Neural cell (in vitro differentiated cells): Measurements from ENCODE around the gene CSMD2. TPM values are rescaled to one million over a fixed set of nuclear protein-coding genes. Genes with fewer than 3 reads are reported as not detected.

Experiments used
- H2AFZ ChIP-seq: fragments of 200-600, 300-800 bp; sonication (generic), shearing (Covaris generic); 2 replicates; pipeline ENCODE4 v1.6.0; 2014; ENCODE audit warnings: low read depth, mild to moderate bottlenecking, antibody characterized with exemption, low read length, moderate library complexity
- H3F3A ChIP-seq: fragments of 200-600 bp; shearing (Covaris generic); 2 replicates; pipeline ENCODE4 v1.6.1; 2016; ENCODE audit warnings: mild to moderate bottlenecking, moderate library complexity, mixed read lengths, antibody characterized with exemption, low read length; ENCODE audit not compliant: insufficient read depth, poor library complexity, severe bottlenecking
- H3K27ac ChIP-seq: fragments of 200-600, 300-800 bp; sonication (generic), shearing (Covaris generic); 2 replicates; pipeline ENCODE4 v1.5.1; 2014; ENCODE audit warnings: mild to moderate bottlenecking, low read length, moderate library complexity
- H3K27me3 ChIP-seq: fragments of 300-800, 200-600 bp; sonication (generic), shearing (Covaris generic); 2 replicates; pipeline ENCODE4 v1.6.0; 2014; ENCODE audit warnings: mild to moderate bottlenecking, low read depth, low read length, moderate library complexity; ENCODE audit not compliant: insufficient read depth
- H3K36me3 ChIP-seq: fragments of 300-800, 200-600 bp; sonication (generic), shearing (Covaris generic); 2 replicates; pipeline ENCODE4 v1.5.1; 2014; ENCODE audit warnings: mild to moderate bottlenecking, antibody characterized with exemption, low read length, moderate library complexity; ENCODE audit not compliant: insufficient read depth
- H3K4me2 ChIP-seq: fragments of 300-800, 200-600 bp; sonication (generic), shearing (Covaris generic); 2 replicates; pipeline ENCODE4 v1.6.0; 2014; ENCODE audit warnings: mild to moderate bottlenecking, low read length
- H3K4me3 ChIP-seq: fragments of 300-800, 200-600 bp; sonication (generic), shearing (Covaris generic); 2 replicates; pipeline ENCODE4 v1.5.1; 2014; ENCODE audit warnings: mild to moderate bottlenecking, low read length, moderate library complexity
- H3K79me2 ChIP-seq: fragments of 200-600 bp; shearing (Covaris generic); replicated peaks from 2 replicates; pipeline ENCODE4 v1.6.0; 2014; ENCODE audit warnings: mild to moderate bottlenecking, low read length, moderate library complexity; ENCODE audit not compliant: insufficient read depth
- H3K9ac ChIP-seq: fragments of 300-800, 200-600 bp; sonication (generic), shearing (Covaris generic); 2 replicates; pipeline ENCODE4 v1.6.1; 2016; ENCODE audit warnings: mild to moderate bottlenecking, low read length, mixed read lengths
- H3K9me2 ChIP-seq: fragments of 200-600 bp; shearing (Covaris generic); 2 replicates; pipeline ENCODE4 v1.6.1; 2016; ENCODE audit warnings: mild to moderate bottlenecking, low read length, mixed read lengths; ENCODE audit not compliant: insufficient read depth
- H3K9me3 ChIP-seq: fragments of 200-600, 300-800 bp; sonication (generic), shearing (Covaris generic); 2 replicates; pipeline ENCODE4 v1.6.1; 2016; ENCODE audit warnings: mild to moderate bottlenecking, mixed run types, low read length, moderate library complexity, mixed read lengths
- H4K20me1 ChIP-seq: fragments of 200-600 bp; shearing (Covaris generic); 2 replicates; pipeline ENCODE4 v1.6.1; 2016; ENCODE audit warnings: mild to moderate bottlenecking, mixed run types; ENCODE audit not compliant: insufficient read depth
- EP300 ChIP-seq: fragments of 450-650 bp; conservative IDR thresholded peaks from 2 replicates; pipeline ENCODE4 v1.6.1; 2014; ENCODE audit warnings: antibody characterized with exemption, mild to moderate bottlenecking, moderate library complexity; ENCODE audit not compliant: poor library complexity, severe bottlenecking
- EZH2 ChIP-seq: fragments of 200-600, 300-800 bp; shearing (Covaris generic), sonication (generic); IDR thresholded peaks from 2 replicates; pipeline ENCODE4 v1.6.1; 2014; ENCODE audit warnings: antibody characterized with exemption, low read length, borderline replicate concordance, mild to moderate bottlenecking; ENCODE audit not compliant: insufficient read depth, poor library complexity, severe bottlenecking
- MXI1 ChIP-seq: fragments of 450-650 bp; conservative IDR thresholded peaks from 2 replicates; pipeline ENCODE4 v1.6.1; 2014; ENCODE audit warnings: antibody characterized with exemption, mild to moderate bottlenecking; ENCODE audit not compliant: poor library complexity, severe bottlenecking
- POLR2AphosphoS5 ChIP-seq: IDR thresholded peaks from 2 replicates; pipeline ENCODE4 v1.6.1; 2012
- RAD21 ChIP-seq: fragments of 450-650 bp; conservative IDR thresholded peaks from 2 replicates; pipeline ENCODE4 v1.6.1; 2014; ENCODE audit warnings: antibody characterized with exemption, mild to moderate bottlenecking, moderate library complexity
- REST ChIP-seq: IDR thresholded peaks from 2 replicates; pipeline ENCODE4 v1.6.1; 2012; ENCODE audit warnings: borderline replicate concordance
- SMC3 ChIP-seq: fragments of 450-650 bp; conservative IDR thresholded peaks from 2 replicates; pipeline ENCODE4 v1.6.1; 2014; ENCODE audit warnings: antibody characterized with exemption, mild to moderate bottlenecking, moderate library complexity; ENCODE audit not compliant: poor library complexity
- TAF1 ChIP-seq: IDR thresholded peaks from 2 replicates; pipeline ENCODE4 v1.6.1; 2012; ENCODE audit warnings: low read depth
- polyA plus RNA-seq: library from polyadenylated mRNA; depleted of rRNA; stranded (reverse); fragments of >200 nt; gene quantifications from 2 replicates; pipeline ENCODE4 v1.2.3, GENCODE V29; 2014
- TF ChIP-seq, protein P1 (sequence below): fragments of 450-650 bp; IDR thresholded peaks from 2 replicates; pipeline ENCODE4 v1.5.1; 2014; ENCODE audit warnings: antibody characterized with exemption, mild to moderate bottlenecking, moderate library complexity; ENCODE audit not compliant: poor library complexity, severe bottlenecking

The CSMD2 gene
- polyA plus RNA-seq, 1 donor from 2014 or later, result 9.6 TPM

GRCh38 chr1:33634806-33635205 lies 530.2 kb downstream of the CSMD2 start:
- H3K4me2 ChIP-seq, result no peak overlapping the region
- H3K27me3 ChIP-seq, result no peaks in the 10 kb centered on the region
- no peaks in the 10 kb centered on the region for H3K79me2 ChIP-seq
- TF ChIP-seq MXI1 (no peak), EZH2 (no peak), RAD21 (no peak), EP300 (no peak)
- no peak overlapping the region for H3K27ac ChIP-seq
- H3K9me3 ChIP-seq, result no peaks in the 10 kb centered on the region
- H3K9me2 ChIP-seq, result no peaks in the 10 kb centered on the region
- no peak overlapping the region for H2AFZ ChIP-seq
- no peaks in the 10 kb centered on the region for H3K36me3 ChIP-seq
- H3K4me3 ChIP-seq, result no peak overlapping the region
- no peak overlapping the region for H3K9ac ChIP-seq
- H3F3A ChIP-seq, result no peaks in the 10 kb centered on the region
- no peaks in the 10 kb centered on the region for H4K20me1 ChIP-seq

DNA sequence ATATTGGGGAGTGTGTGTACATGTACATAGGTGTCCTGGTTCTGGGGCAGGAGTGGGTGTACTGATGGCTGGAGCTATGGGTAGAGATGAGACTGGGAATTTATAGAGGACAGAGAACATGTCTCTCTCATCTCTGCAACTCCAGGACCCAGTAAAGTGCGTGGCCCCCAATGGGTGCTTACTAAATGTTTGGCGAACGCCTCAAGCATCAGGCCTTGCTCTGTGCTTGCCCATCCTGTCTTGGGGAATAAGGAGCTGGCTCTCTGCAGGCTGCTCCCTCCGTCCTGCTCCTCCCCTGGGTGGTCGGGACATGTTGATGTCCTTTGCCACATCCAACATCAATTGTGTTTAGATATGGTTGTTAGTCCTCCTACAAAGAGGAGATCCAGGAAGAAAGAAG lies 530.9 kb downstream of the CSMD2 start:
- no peak overlapping the region for H3K4me3 ChIP-seq
- no peaks in the 10 kb centered on the region for H3K27me3 ChIP-seq
- H3K9me3 ChIP-seq, result no peaks in the 10 kb centered on the region
- no peaks in the 10 kb centered on the region for H3K36me3 ChIP-seq
- no peaks in the 10 kb centered on the region for H3F3A ChIP-seq
- H3K4me2 ChIP-seq, result no peak overlapping the region
- H3K9ac ChIP-seq, result no peak overlapping the region
- no peak overlapping the region for H3K27ac ChIP-seq
- H4K20me1 ChIP-seq, result no peaks in the 10 kb centered on the region
- H3K9me2 ChIP-seq, result no peaks in the 10 kb centered on the region
- H2AFZ ChIP-seq, result no peak overlapping the region
- TF ChIP-seq RAD21 (no peak), TAF1 (no peak), POLR2AphosphoS5 (no peak), EP300 (no peak), SMC3 (no peak), EZH2 (no peak), REST (no peak), MXI1 (no peak)
- TF ChIP-seq, protein P1, sequence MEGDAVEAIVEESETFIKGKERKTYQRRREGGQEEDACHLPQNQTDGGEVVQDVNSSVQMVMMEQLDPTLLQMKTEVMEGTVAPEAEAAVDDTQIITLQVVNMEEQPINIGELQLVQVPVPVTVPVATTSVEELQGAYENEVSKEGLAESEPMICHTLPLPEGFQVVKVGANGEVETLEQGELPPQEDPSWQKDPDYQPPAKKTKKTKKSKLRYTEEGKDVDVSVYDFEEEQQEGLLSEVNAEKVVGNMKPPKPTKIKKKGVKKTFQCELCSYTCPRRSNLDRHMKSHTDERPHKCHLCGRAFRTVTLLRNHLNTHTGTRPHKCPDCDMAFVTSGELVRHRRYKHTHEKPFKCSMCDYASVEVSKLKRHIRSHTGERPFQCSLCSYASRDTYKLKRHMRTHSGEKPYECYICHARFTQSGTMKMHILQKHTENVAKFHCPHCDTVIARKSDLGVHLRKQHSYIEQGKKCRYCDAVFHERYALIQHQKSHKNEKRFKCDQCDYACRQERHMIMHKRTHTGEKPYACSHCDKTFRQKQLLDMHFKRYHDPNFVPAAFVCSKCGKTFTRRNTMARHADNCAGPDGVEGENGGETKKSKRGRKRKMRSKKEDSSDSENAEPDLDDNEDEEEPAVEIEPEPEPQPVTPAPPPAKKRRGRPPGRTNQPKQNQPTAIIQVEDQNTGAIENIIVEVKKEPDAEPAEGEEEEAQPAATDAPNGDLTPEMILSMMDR, result no peak
- H3K79me2 ChIP-seq, result no peaks in the 10 kb centered on the region
